ENCODE measurements around the gene FAM47B.

- TF ChIP-seq CTCF (IDR thresholded peaks at IDR 0.05 in 4 of 5, conservative IDR thresholded peaks at IDR 0.05 in 1 of 5) (no peak), POLR2A (IDR thresholded peaks at IDR 0.05) (no peak)
Measured at GRCh38 chrX:34901761-34902160, 40.8 kb upstream of the FAM47B start.
